ENCODE measurements around the gene COL4A3.

- no peak for TF ChIP-seq POLR2A (IDR thresholded peaks at IDR 0.05; ENCODE audit: extremely low read depth, insufficient read length)
- no peak for TF ChIP-seq CTCF (IDR thresholded peaks at IDR 0.05; ENCODE audit: low read depth, low read length)
- TF ChIP-seq, protein P1, sequence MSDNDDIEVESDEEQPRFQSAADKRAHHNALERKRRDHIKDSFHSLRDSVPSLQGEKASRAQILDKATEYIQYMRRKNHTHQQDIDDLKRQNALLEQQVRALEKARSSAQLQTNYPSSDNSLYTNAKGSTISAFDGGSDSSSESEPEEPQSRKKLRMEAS (IDR thresholded peaks at IDR 0.05; ENCODE audit: low read depth, low read length) = no peak
Observed at GRCh38 chr2:227360351-227360750, 195.9 kb downstream of the COL4A3 start.
